Neural crest cell (in vitro differentiated cells): Measurements from ENCODE around the gene ATL1. TPM values are rescaled to one million over a fixed set of nuclear protein-coding genes. Genes with fewer than 3 reads are reported as not detected.

Source experiments
- DNase-seq: peaks from one replicate; pipeline ENCODE4 v3.0.0; 2021; ENCODE audit warnings: low read depth, mixed read lengths, low spot score
- H3K27ac Mint-ChIP-seq: one replicate; pipeline ENCODE4 v1.8.0; 2021; ENCODE audit warnings: mild to moderate bottlenecking, mixed read lengths; ENCODE audit not compliant: unreplicated experiment
- H3K27me3 Mint-ChIP-seq: 2 replicates; pipeline ENCODE4 v1.8.0; 2021; ENCODE audit warnings: low read depth, mild to moderate bottlenecking, mixed read lengths
- H3K36me3 Mint-ChIP-seq: 2 replicates; pipeline ENCODE4 v1.8.0; 2021; ENCODE audit warnings: low read depth, mild to moderate bottlenecking, mixed read lengths
- H3K4me1 Mint-ChIP-seq: 2 replicates; pipeline ENCODE4 v1.8.0; 2021; ENCODE audit warnings: mixed read lengths
- H3K4me3 Mint-ChIP-seq: one replicate; pipeline ENCODE4 v1.8.0; 2021; ENCODE audit warnings: mild to moderate bottlenecking, mixed read lengths
- H3K9me3 Mint-ChIP-seq: 2 replicates; pipeline ENCODE4 v1.8.0; 2021; ENCODE audit warnings: mixed read lengths
- total RNA-seq: library from RNA; stranded (reverse); gene quantifications from 2 replicates; pipeline ENCODE4 v1.2.1, GENCODE V29; 2021
- TF ChIP-seq, protein P1 (sequence below): fragments of 200-600 bp; sonication (generic); conservative IDR thresholded peaks from 2 replicates; pipeline ENCODE4 v1.5.0; 2021; ENCODE audit warnings: antibody characterized with exemption, mild to moderate bottlenecking

Gene ATL1
- total RNA-seq, 1 donor from 2014 or later: 15.9 TPM

DNA sequence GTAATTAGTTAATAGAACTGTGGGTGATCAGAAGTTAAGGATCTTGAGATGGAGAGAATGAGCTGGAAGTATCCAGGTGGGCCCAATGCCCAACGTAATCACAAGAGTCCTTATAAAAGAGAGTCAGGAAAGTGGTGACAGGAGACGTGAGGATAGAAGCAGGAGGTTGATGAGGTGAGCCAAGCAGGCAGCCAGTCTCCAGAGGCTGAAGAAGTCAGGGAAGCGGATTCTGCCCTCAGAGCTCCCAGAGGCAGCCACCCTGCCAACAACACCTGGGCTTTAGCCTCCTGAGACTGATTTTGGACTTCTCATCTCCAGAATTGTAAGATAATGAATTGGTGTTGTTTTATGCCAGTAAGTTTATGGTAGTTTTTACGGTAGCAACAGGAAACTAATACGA, 118.2 kb downstream of the ATL1 start:
- no peaks in the 10 kb centered on the region for H3K27me3 Mint-ChIP-seq
- H3K4me1 Mint-ChIP-seq: peaks cover 5% of the 10 kb centered on the region
- H3K36me3 Mint-ChIP-seq: no peaks in the 10 kb centered on the region
- DNase-seq: no peak
- no peak overlapping the region for H3K27ac Mint-ChIP-seq
- no peak overlapping the region for H3K4me3 Mint-ChIP-seq
- H3K9me3 Mint-ChIP-seq: peaks cover 2% of the 10 kb centered on the region
- TF ChIP-seq, protein P1, sequence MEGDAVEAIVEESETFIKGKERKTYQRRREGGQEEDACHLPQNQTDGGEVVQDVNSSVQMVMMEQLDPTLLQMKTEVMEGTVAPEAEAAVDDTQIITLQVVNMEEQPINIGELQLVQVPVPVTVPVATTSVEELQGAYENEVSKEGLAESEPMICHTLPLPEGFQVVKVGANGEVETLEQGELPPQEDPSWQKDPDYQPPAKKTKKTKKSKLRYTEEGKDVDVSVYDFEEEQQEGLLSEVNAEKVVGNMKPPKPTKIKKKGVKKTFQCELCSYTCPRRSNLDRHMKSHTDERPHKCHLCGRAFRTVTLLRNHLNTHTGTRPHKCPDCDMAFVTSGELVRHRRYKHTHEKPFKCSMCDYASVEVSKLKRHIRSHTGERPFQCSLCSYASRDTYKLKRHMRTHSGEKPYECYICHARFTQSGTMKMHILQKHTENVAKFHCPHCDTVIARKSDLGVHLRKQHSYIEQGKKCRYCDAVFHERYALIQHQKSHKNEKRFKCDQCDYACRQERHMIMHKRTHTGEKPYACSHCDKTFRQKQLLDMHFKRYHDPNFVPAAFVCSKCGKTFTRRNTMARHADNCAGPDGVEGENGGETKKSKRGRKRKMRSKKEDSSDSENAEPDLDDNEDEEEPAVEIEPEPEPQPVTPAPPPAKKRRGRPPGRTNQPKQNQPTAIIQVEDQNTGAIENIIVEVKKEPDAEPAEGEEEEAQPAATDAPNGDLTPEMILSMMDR: no peak

GRCh38 chr14:50679674-50680073, 119.7 kb downstream of the ATL1 start:
- Mint-ChIP-seq H3K36me3 (no peaks in the 10 kb centered on the region), H3K9me3 (peaks cover 2% of the 10 kb centered on the region), H3K4me1 (peaks cover 5% of the 10 kb centered on the region), H3K27ac (no peak overlapping the region), H3K27me3 (no peaks in the 10 kb centered on the region), H3K4me3 (no peak overlapping the region)
- DNase-seq: no peak
- TF ChIP-seq, protein P1: no peak

Other genes with a start within 250 kb of the ATL1 start
- gene L2HGDH, start 247.9 kb upstream of the ATL1 start, total RNA-seq: 14.6 and 16.8 TPM in 2 replicates
- gene DMAC2L, start 247.8 kb upstream of the ATL1 start, total RNA-seq: 18.8 and 19.1 TPM in 2 replicates
- gene CDKL1, start 163.3 kb upstream of the ATL1 start, total RNA-seq: 6.1 and 8.3 TPM in 2 replicates
- gene MAP4K5, start 27.6 kb upstream of the ATL1 start, total RNA-seq: 67.9 and 69.9 TPM in 2 replicates
- 23.5 and 23.8 TPM in 2 replicates for gene SAV1, start 108.2 kb downstream of the ATL1 start, total RNA-seq